Ectodermal cell (in vitro differentiated cells): ENCODE data around the gene STPG1.
A peak's percentile ranks its signal among the peaks of the same experiment; 100 is the strongest.

Experiments used
- H3K27ac ChIP-seq: 2 replicates; pipeline ENCODE4 v1.7.0; 2013; ENCODE audit warnings: mild to moderate bottlenecking, low read depth, low read length; ENCODE audit not compliant: insufficient read depth, poor library complexity, severe bottlenecking
- H3K27me3 ChIP-seq: 2 replicates; pipeline ENCODE4 v1.7.0; 2013; ENCODE audit warnings: mild to moderate bottlenecking, low read length; ENCODE audit not compliant: insufficient read depth, control insufficient read depth, poor library complexity, severe bottlenecking
- H3K36me3 ChIP-seq: one replicate; pipeline ENCODE4 v1.7.0; 2013; ENCODE audit warnings: low read length; ENCODE audit not compliant: control insufficient read depth, insufficient read depth
- H3K4me1 ChIP-seq: one replicate; pipeline ENCODE4 v1.7.0; 2013; ENCODE audit warnings: low read length; ENCODE audit not compliant: control insufficient read depth, insufficient read depth
- H3K4me3 ChIP-seq: 2 replicates; pipeline ENCODE4 v1.7.0; 2013; ENCODE audit warnings: low read depth, low read length, control low read depth; ENCODE audit not compliant: insufficient read depth
- H3K9me3 ChIP-seq: 2 replicates; pipeline ENCODE4 v1.7.0; 2013; ENCODE audit warnings: mild to moderate bottlenecking, low read length, moderate library complexity; ENCODE audit not compliant: control insufficient read depth
- WGBS, 2 experiments: methylation state at CpG; one replicate each; pipeline ENCODE4 v1.1.7; 2013; ENCODE audit warnings: missing lambda C conversion rate in 2 of 2; 5-methylcytosine and 5-hydroxymethylcytosine counted together

The STPG1 gene

GRCh38 chr1:24416666-24417391 lies 3.2 kb upstream of the STPG1 start:
- peak overlapping the region; percentile 56 for H3K4me3 ChIP-seq
- H3K4me1 ChIP-seq = no peaks in the 10 kb centered on the region
- H3K27me3 ChIP-seq = no peaks in the 10 kb centered on the region
- no peak overlapping the region for H3K27ac ChIP-seq
- H3K36me3 ChIP-seq = no peaks in the 10 kb centered on the region
- 86% methylated on average over 10 of the region's 10 CpGs for WGBS, 2 experiments
- no peaks in the 10 kb centered on the region for H3K9me3 ChIP-seq

- H3K4me1 ChIP-seq = no peaks in the 10 kb centered on the region
- 26% methylated on average over 35 of the region's 35 CpGs for WGBS, 2 experiments
- no peaks in the 10 kb centered on the region for H3K36me3 ChIP-seq
- H3K4me3 ChIP-seq = peak overlapping the region; percentile 56
- H3K9me3 ChIP-seq = no peaks in the 10 kb centered on the region
- no peak overlapping the region for H3K27ac ChIP-seq
- H3K27me3 ChIP-seq = no peaks in the 10 kb centered on the region
Observed at GRCh38 chr1:24415910-24416665, 2.5 kb upstream of the STPG1 start.

- no peaks in the 10 kb centered on the region for H3K36me3 ChIP-seq
- H3K9me3 ChIP-seq = no peaks in the 10 kb centered on the region
- WGBS, 2 experiments = 2 to 3% methylated on average over 28 of the region's 28 CpGs
- H3K27me3 ChIP-seq = no peaks in the 10 kb centered on the region
- H3K27ac ChIP-seq = no peak within 1 kb of the TSS
- no peaks in the 10 kb centered on the region for H3K4me1 ChIP-seq
- H3K4me3 ChIP-seq = peak within 1 kb of the TSS; percentile 56
Observed at GRCh38 chr1:24415334-24415909, 1.8 kb upstream of the STPG1 start, which contains the start of gene NIPAL3. Gene NIPAL3, plus strand, starts transcription at chr1:24415802. Its CDS starts 3,746 bp downstream, at chr1:24419548.

GRCh38 chr1:24414775-24415333 lies 1.3 kb upstream of the STPG1 start:
- no peak overlapping the region for H3K27ac ChIP-seq
- H3K27me3 ChIP-seq = no peaks in the 10 kb centered on the region
- 79 to 81% methylated on average over 22 of the region's 22 CpGs for WGBS, 2 experiments
- peak overlapping the region; percentile 56 for H3K4me3 ChIP-seq
- H3K9me3 ChIP-seq = no peaks in the 10 kb centered on the region
- H3K4me1 ChIP-seq = no peaks in the 10 kb centered on the region
- no peaks in the 10 kb centered on the region for H3K36me3 ChIP-seq

GRCh38 chr1:24412408-24412807 lies 1.2 kb downstream of the STPG1 start:
- WGBS, 2 experiments = 82 to 100% methylated on average over 1 of the region's 1 CpG
- H3K4me3 ChIP-seq = no peak overlapping the region

GRCh38 chr1:24411963-24412362 lies 1.6 kb downstream of the STPG1 start:
- WGBS, 2 experiments = 83 to 85% methylated on average over 6 of the region's 6 CpGs
- H3K27ac ChIP-seq = no peak overlapping the region
- H3K9me3 ChIP-seq = no peaks in the 10 kb centered on the region
- H3K4me1 ChIP-seq = no peaks in the 10 kb centered on the region
- H3K36me3 ChIP-seq = no peaks in the 10 kb centered on the region
- no peak overlapping the region for H3K4me3 ChIP-seq
- no peaks in the 10 kb centered on the region for H3K27me3 ChIP-seq

More at GRCh38 chr1:24412408-24412807, 1.2 kb downstream of the STPG1 start:
- H3K27me3 ChIP-seq = no peaks in the 10 kb centered on the region
- H3K36me3 ChIP-seq = no peaks in the 10 kb centered on the region
- no peaks in the 10 kb centered on the region for H3K4me1 ChIP-seq
- H3K27ac ChIP-seq = no peak overlapping the region
- H3K9me3 ChIP-seq = no peaks in the 10 kb centered on the region

- H3K4me3 ChIP-seq = no peak overlapping the region
- 91 to 94% methylated on average over 5 of the region's 7 CpGs for WGBS, 2 experiments
- no peak overlapping the region for H3K27ac ChIP-seq
- H3K9me3 ChIP-seq = no peaks in the 10 kb centered on the region
- H3K36me3 ChIP-seq = no peaks in the 10 kb centered on the region
- no peaks in the 10 kb centered on the region for H3K27me3 ChIP-seq
- H3K4me1 ChIP-seq = no peaks in the 10 kb centered on the region
Observed at GRCh38 chr1:24410750-24411149, 2.8 kb downstream of the STPG1 start.

- WGBS, 2 experiments = 93 to 96% methylated on average over 3 of the region's 3 CpGs
- Histone ChIP-seq H3K36me3 (no peaks in the 10 kb centered on the region), H3K4me3 (no peak overlapping the region), H3K9me3 (no peaks in the 10 kb centered on the region), H3K4me1 (no peaks in the 10 kb centered on the region), H3K27ac (no peak overlapping the region), H3K27me3 (no peaks in the 10 kb centered on the region)
Observed at GRCh38 chr1:24409535-24409934, 4.0 kb downstream of the STPG1 start.

GRCh38 chr1:24406788-24407187 lies 6.8 kb downstream of the STPG1 start:
- WGBS, 2 experiments = 84 to 91% methylated on average over 1 of the region's 1 CpG
- Histone ChIP-seq H3K4me1 (no peaks in the 10 kb centered on the region), H3K27me3 (no peaks in the 10 kb centered on the region), H3K4me3 (no peak overlapping the region), H3K9me3 (no peaks in the 10 kb centered on the region), H3K36me3 (no peaks in the 10 kb centered on the region), H3K27ac (no peak overlapping the region)

- Histone ChIP-seq H3K4me1 (no peaks in the 10 kb centered on the region), H3K27me3 (no peaks in the 10 kb centered on the region), H3K36me3 (no peaks in the 10 kb centered on the region), H3K4me3 (no peak overlapping the region), H3K9me3 (no peaks in the 10 kb centered on the region), H3K27ac (no peak overlapping the region)
- 63 to 88% methylated on average over 1 to 2 of the region's 4 CpGs for WGBS, 2 experiments
Observed at GRCh38 chr1:24403806-24404205, 9.8 kb downstream of the STPG1 start.
